GM23338 (cell line): Measurements from ENCODE around the gene CPNE6. TPM values are rescaled to one million over a fixed set of nuclear protein-coding genes. Genes with fewer than 3 reads are reported as not detected.

Source experiments
- ATAC-seq: fragments of 200-7000 bp; cut with Tn5 transposase; 3 replicates; pipeline ENCODE4 v1.9.1; 2020
- DNase-seq: peaks from one replicate; pipeline ENCODE4 v3.0.0-alpha.2; 2015; ENCODE audit warnings: low spot score
- H2AFZ ChIP-seq: fragments of 200-600 bp; sonication (generic); 2 replicates; pipeline ENCODE4 v1.8.0; 2016; ENCODE audit warnings: antibody characterized with exemption, mild to moderate bottlenecking, moderate library complexity
- H3F3A ChIP-seq: fragments of 200-600 bp; sonication (generic); replicated peaks from 2 replicates; pipeline ENCODE4 v1.8.0; 2017; ENCODE audit warnings: antibody characterized with exemption, mixed run types, low read depth
- H3K27ac ChIP-seq: fragments of 200-600 bp; sonication (generic); 2 replicates; pipeline ENCODE4 v1.6.1; 2016; ENCODE audit warnings: low read depth
- H3K27me3 ChIP-seq: fragments of 200-600 bp; sonication (generic); 2 replicates; pipeline ENCODE4 v1.8.0; 2016; ENCODE audit warnings: mild to moderate bottlenecking, mixed run types, moderate library complexity; ENCODE audit not compliant: insufficient read depth
- H3K36me3 ChIP-seq: fragments of 200-600 bp; sonication (generic); 2 replicates; pipeline ENCODE4 v1.8.0; 2016; ENCODE audit warnings: mild to moderate bottlenecking; ENCODE audit not compliant: insufficient read depth
- H3K4me1 ChIP-seq: fragments of 200-600 bp; sonication (generic); 2 replicates; pipeline ENCODE4 v1.8.0; 2016; ENCODE audit warnings: mild to moderate bottlenecking, moderate library complexity; ENCODE audit not compliant: insufficient read depth
- H3K4me2 ChIP-seq: fragments of 200-600 bp; sonication (generic); 2 replicates; pipeline ENCODE4 v1.7.1; 2017; ENCODE audit warnings: mixed run types
- H3K4me3 ChIP-seq: fragments of 200-600 bp; sonication (generic); 2 replicates; pipeline ENCODE4 v1.6.1; 2016; ENCODE audit warnings: mixed run types
- H3K79me2 ChIP-seq: fragments of 200-600 bp; sonication (generic); replicated peaks from 2 replicates; pipeline ENCODE4 v1.8.0; 2017; ENCODE audit warnings: mild to moderate bottlenecking; ENCODE audit not compliant: insufficient read depth
- H3K9me2 ChIP-seq: fragments of 200-600 bp; sonication (generic); 2 replicates; pipeline ENCODE4 v1.8.0; 2017; ENCODE audit not compliant: insufficient read depth
- H4K20me1 ChIP-seq: fragments of 200-600 bp; sonication (generic); replicated peaks from 2 replicates; pipeline ENCODE4 v1.8.0; 2017; ENCODE audit warnings: mild to moderate bottlenecking; ENCODE audit not compliant: insufficient read depth
- H3K27ac Mint-ChIP-seq: 2 replicates; pipeline ENCODE4 v1.8.0; 2020; ENCODE audit warnings: inconsistent platforms, mild to moderate bottlenecking, moderate library complexity, mixed read lengths
- H3K27me3 Mint-ChIP-seq: 3 replicates; pipeline ENCODE4 v1.8.0; 2022; ENCODE audit warnings: low read depth, mild to moderate bottlenecking, moderate library complexity, mixed read lengths, inconsistent platforms; ENCODE audit not compliant: insufficient read depth, poor library complexity
- H3K36me3 Mint-ChIP-seq: 3 replicates; pipeline ENCODE4 v1.8.0; 2021; ENCODE audit warnings: low read depth, mild to moderate bottlenecking, inconsistent platforms, moderate library complexity, mixed read lengths
- H3K4me1 Mint-ChIP-seq: 3 replicates; pipeline ENCODE4 v1.8.0; 2020; ENCODE audit warnings: mild to moderate bottlenecking, inconsistent platforms, mixed read lengths
- H3K4me3 Mint-ChIP-seq: 3 replicates; pipeline ENCODE4 v1.8.0; 2021; ENCODE audit warnings: moderate library complexity, mild to moderate bottlenecking, inconsistent platforms, mixed read lengths
- H3K9me3 Mint-ChIP-seq: 3 replicates; pipeline ENCODE4 v1.8.0; 2020; ENCODE audit warnings: moderate library complexity, mild to moderate bottlenecking, inconsistent platforms, mixed read lengths
- CREB1 ChIP-seq: fragments of 250-450 bp; sonication (Bioruptor Pico); IDR thresholded peaks from 2 replicates; pipeline ENCODE4 v1.5.0; 2020; ENCODE audit warnings: low read depth, mild to moderate bottlenecking, moderate library complexity
- EZH2 ChIP-seq: fragments of 200-600 bp; sonication (generic); IDR thresholded peaks from one replicate; pipeline ENCODE4 v1.8.0; 2017; ENCODE audit warnings: antibody characterized with exemption, mild to moderate bottlenecking, low read depth; ENCODE audit not compliant: unreplicated experiment
- EZH2phosphoT487 ChIP-seq: fragments of 200-600 bp; sonication (generic); IDR thresholded peaks from one replicate; pipeline ENCODE4 v1.8.1; 2018; ENCODE audit warnings: antibody characterized with exemption; ENCODE audit not compliant: unreplicated experiment
- JUNB ChIP-seq: IDR thresholded peaks from one replicate; pipeline ENCODE4 v1.6.1; 2016; ENCODE audit warnings: antibody characterized with exemption; ENCODE audit not compliant: unreplicated experiment
- POLR2AphosphoS5 ChIP-seq: IDR thresholded peaks from 2 replicates; pipeline ENCODE4 v1.6.1; 2016; ENCODE audit warnings: antibody characterized with exemption, low read depth
- STAT1 ChIP-seq: IDR thresholded peaks from one replicate; pipeline ENCODE4 v1.6.1; 2016; ENCODE audit warnings: antibody characterized with exemption; ENCODE audit not compliant: unreplicated experiment
- ZNF114 ChIP-seq: fragments of 250-450 bp; sonication (Bioruptor Pico); IDR thresholded peaks from 2 replicates; pipeline ENCODE4 v1.5.0; 2020; ENCODE audit warnings: mild to moderate bottlenecking, moderate library complexity
- ZNF331 ChIP-seq: fragments of 250-450 bp; sonication (Bioruptor Pico); IDR thresholded peaks from 2 replicates; pipeline ENCODE4 v1.5.0; 2020; ENCODE audit warnings: low read depth, mild to moderate bottlenecking, moderate library complexity
- polyA plus RNA-seq: library from polyadenylated mRNA; unstranded; fragments of >200 nt; fragmentation: Nextera tagmentation; extraction: Ambion mirVana; gene quantifications from 2 replicates; pipeline ENCODE4 v1.2.1, GENCODE V29; 2016
- total RNA-seq: library from RNA; depleted of rRNA; stranded (reverse); fragments of >200 nt; shearing (Covaris generic); gene quantifications from 2 replicates; pipeline ENCODE4 v1.2.3, GENCODE V29; 2014
- TF ChIP-seq, protein P1 (sequence below), 2 experiments: fragments of 200-600 bp in 1 of 2; sonication (generic) in 1 of 2; conservative IDR thresholded peaks; 2 replicates each; pipeline versions ENCODE4 v1.5.1 to v1.6.1; 2016 to 2017; ENCODE audit warnings: antibody characterized with exemption in 2 of 2, low read depth in 2 of 2, mild to moderate bottlenecking in 2 of 2, moderate library complexity in 1 of 2
- TF ChIP-seq, protein P2 (sequence below): IDR thresholded peaks from 2 replicates; pipeline ENCODE4 v1.6.1; 2016; ENCODE audit warnings: antibody characterized with exemption
- TF ChIP-seq, protein P3 (sequence below): IDR thresholded peaks from one replicate; pipeline ENCODE4 v1.6.1; 2018; ENCODE audit warnings: antibody characterized with exemption; ENCODE audit not compliant: unreplicated experiment

The CPNE6 gene
- total and polyA plus RNA-seq, 2 experiments from 2014 or later = 0.16 TPM; not detected in 1

DNA sequence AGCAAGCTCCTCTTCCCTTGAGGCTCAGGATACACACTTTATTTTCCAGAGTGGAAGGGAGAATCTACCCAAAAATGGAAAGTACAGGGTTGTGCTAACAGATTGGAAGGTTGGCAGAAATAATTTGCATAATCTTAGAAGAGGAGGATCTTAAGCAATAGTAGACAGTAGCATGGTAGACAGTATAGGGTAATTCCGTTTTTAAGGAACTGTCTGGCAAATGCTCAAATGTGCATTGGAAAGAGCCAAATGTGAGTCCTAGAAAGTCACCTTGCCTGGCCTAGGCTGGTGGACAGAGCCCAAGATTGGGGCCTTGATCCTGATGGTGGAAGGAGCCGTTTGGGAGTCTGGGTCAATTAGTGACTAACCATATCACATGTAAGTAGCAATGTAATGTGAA lies 32.7 kb upstream of the CPNE6 start:
- 0 out of 2 replicates have a peak, but pooled peaks cover 4% of the 10 kb centered on the region for H3K27me3 ChIP-seq
- H3K4me3 ChIP-seq = no peak overlapping the region
- TF ChIP-seq, protein P1, sequence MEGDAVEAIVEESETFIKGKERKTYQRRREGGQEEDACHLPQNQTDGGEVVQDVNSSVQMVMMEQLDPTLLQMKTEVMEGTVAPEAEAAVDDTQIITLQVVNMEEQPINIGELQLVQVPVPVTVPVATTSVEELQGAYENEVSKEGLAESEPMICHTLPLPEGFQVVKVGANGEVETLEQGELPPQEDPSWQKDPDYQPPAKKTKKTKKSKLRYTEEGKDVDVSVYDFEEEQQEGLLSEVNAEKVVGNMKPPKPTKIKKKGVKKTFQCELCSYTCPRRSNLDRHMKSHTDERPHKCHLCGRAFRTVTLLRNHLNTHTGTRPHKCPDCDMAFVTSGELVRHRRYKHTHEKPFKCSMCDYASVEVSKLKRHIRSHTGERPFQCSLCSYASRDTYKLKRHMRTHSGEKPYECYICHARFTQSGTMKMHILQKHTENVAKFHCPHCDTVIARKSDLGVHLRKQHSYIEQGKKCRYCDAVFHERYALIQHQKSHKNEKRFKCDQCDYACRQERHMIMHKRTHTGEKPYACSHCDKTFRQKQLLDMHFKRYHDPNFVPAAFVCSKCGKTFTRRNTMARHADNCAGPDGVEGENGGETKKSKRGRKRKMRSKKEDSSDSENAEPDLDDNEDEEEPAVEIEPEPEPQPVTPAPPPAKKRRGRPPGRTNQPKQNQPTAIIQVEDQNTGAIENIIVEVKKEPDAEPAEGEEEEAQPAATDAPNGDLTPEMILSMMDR (conservative IDR thresholded peaks at IDR 0.05; ENCODE audit: low read depth in 2 of 2) = no peak
- TF ChIP-seq EZH2phosphoT487 (no peak), STAT1 (no peak), CREB1 (CRISPR knock-in tag) (no peak), JUNB (no peak), ZNF331 (no peak), POLR2AphosphoS5 (no peak), ZNF114 (no peak)
- TF ChIP-seq, protein P2, sequence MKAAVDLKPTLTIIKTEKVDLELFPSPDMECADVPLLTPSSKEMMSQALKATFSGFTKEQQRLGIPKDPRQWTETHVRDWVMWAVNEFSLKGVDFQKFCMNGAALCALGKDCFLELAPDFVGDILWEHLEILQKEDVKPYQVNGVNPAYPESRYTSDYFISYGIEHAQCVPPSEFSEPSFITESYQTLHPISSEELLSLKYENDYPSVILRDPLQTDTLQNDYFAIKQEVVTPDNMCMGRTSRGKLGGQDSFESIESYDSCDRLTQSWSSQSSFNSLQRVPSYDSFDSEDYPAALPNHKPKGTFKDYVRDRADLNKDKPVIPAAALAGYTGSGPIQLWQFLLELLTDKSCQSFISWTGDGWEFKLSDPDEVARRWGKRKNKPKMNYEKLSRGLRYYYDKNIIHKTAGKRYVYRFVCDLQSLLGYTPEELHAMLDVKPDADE = no peak
- TF ChIP-seq, protein P3, sequence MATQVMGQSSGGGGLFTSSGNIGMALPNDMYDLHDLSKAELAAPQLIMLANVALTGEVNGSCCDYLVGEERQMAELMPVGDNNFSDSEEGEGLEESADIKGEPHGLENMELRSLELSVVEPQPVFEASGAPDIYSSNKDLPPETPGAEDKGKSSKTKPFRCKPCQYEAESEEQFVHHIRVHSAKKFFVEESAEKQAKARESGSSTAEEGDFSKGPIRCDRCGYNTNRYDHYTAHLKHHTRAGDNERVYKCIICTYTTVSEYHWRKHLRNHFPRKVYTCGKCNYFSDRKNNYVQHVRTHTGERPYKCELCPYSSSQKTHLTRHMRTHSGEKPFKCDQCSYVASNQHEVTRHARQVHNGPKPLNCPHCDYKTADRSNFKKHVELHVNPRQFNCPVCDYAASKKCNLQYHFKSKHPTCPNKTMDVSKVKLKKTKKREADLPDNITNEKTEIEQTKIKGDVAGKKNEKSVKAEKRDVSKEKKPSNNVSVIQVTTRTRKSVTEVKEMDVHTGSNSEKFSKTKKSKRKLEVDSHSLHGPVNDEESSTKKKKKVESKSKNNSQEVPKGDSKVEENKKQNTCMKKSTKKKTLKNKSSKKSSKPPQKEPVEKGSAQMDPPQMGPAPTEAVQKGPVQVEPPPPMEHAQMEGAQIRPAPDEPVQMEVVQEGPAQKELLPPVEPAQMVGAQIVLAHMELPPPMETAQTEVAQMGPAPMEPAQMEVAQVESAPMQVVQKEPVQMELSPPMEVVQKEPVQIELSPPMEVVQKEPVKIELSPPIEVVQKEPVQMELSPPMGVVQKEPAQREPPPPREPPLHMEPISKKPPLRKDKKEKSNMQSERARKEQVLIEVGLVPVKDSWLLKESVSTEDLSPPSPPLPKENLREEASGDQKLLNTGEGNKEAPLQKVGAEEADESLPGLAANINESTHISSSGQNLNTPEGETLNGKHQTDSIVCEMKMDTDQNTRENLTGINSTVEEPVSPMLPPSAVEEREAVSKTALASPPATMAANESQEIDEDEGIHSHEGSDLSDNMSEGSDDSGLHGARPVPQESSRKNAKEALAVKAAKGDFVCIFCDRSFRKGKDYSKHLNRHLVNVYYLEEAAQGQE = no peak
- H3K36me3 ChIP-seq = no peaks in the 10 kb centered on the region
- Mint-ChIP-seq H3K36me3 (peaks cover 2% of the 10 kb centered on the region; the same call in 1 of the 3 replicates), H3K27me3 (peaks cover 3% of the 10 kb centered on the region), H3K9me3 (no peaks in the 10 kb centered on the region), H3K27ac (no peak overlapping the region), H3K4me3 (no peak overlapping the region), H3K4me1 (peaks cover 10% of the 10 kb centered on the region; the same call in 2 of the 3 replicates)
- ATAC-seq (no peak), DNase-seq (no peak)
- no peaks in the 10 kb centered on the region for H3F3A ChIP-seq
- no peaks in the 10 kb centered on the region for H3K79me2 ChIP-seq
- no peak overlapping the region for H3K4me2 ChIP-seq
- H4K20me1 ChIP-seq = no peaks in the 10 kb centered on the region
- 0 out of 2 replicates have a peak, but pooled peaks cover 3% of the 10 kb centered on the region for H3K4me1 ChIP-seq
- H3K27ac ChIP-seq = no peak overlapping the region
- H3K9me2 ChIP-seq = no peaks in the 10 kb centered on the region
- no peak overlapping the region for H2AFZ ChIP-seq

DNA sequence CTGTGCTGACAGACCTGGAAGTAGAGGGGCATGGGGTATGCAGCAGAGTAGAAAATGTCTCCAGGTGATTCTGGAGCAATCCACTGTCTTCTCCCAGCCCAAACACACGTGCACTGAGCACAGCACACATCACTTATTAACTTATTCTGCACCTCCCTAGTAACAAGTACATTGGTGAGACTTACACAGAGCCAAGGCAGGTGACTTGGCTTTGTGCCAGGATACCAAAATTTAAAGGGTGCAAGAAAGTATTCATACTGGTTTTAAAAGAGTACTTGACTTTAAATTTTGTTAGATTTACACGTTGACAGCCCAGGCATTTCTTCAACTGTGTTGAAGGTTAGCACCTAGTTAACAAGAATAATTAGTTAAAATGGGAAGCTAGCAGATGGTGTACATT lies 30.7 kb upstream of the CPNE6 start:
- Mint-ChIP-seq H3K36me3 (no peaks in the 10 kb centered on the region), H3K27ac (no peak overlapping the region), H3K4me1 (peaks cover 9% of the 10 kb centered on the region; the same call in 2 of the 3 replicates), H3K27me3 (peaks cover 3% of the 10 kb centered on the region), H3K9me3 (no peaks in the 10 kb centered on the region), H3K4me3 (no peak overlapping the region)
- H3K27ac ChIP-seq = no peak overlapping the region
- TF ChIP-seq STAT1 = no peak
- TF ChIP-seq JUNB = no peak
- TF ChIP-seq, protein P3 = no peak
- TF ChIP-seq EZH2 = no peak
- TF ChIP-seq, protein P1 (conservative IDR thresholded peaks at IDR 0.05; ENCODE audit: low read depth in 2 of 2) = no peak
- H3K27me3 ChIP-seq = no peaks in the 10 kb centered on the region
- no peak overlapping the region for H3K4me2 ChIP-seq
- H3K9me2 ChIP-seq = no peaks in the 10 kb centered on the region
- 0 out of 2 replicates have a peak, but pooled peaks cover 2% of the 10 kb centered on the region for H3K4me1 ChIP-seq
- H3K4me3 ChIP-seq = no peak overlapping the region
- no peak for ATAC-seq
- no peaks in the 10 kb centered on the region for H3K36me3 ChIP-seq
- H4K20me1 ChIP-seq = no peaks in the 10 kb centered on the region
- no peak for DNase-seq
- no peaks in the 10 kb centered on the region for H3F3A ChIP-seq
- H3K79me2 ChIP-seq = no peaks in the 10 kb centered on the region
- no peak overlapping the region for H2AFZ ChIP-seq
